HEK293 (cell line): ENCODE measurements around the gene RECQL.

Experiments
- KLF16 ChIP-seq: fragments of 450-650 bp; formaldehyde crosslinking; IDR thresholded peaks from 2 replicates; pipeline ENCODE4 v1.5.1; 2017; ENCODE audit warnings: missing biosample characterization, missing genetic modification characterization
- SCRT2 ChIP-seq: fragments of 450-650 bp; formaldehyde crosslinking; IDR thresholded peaks from 2 replicates; pipeline ENCODE4 v1.5.1; 2016; ENCODE audit warnings: missing biosample characterization, missing genetic modification characterization
- ZBTB17 ChIP-seq: fragments of 450-650 bp; formaldehyde crosslinking; IDR thresholded peaks from 2 replicates; pipeline ENCODE4 v1.5.1; 2016; ENCODE audit warnings: missing biosample characterization, missing genetic modification characterization
- TF ChIP-seq, protein P1 (sequence below): fragments of 450-650 bp; formaldehyde crosslinking; IDR thresholded peaks from 2 replicates; pipeline ENCODE4 v1.5.1; 2016; ENCODE audit warnings: missing biosample characterization, missing genetic modification characterization

DNA sequence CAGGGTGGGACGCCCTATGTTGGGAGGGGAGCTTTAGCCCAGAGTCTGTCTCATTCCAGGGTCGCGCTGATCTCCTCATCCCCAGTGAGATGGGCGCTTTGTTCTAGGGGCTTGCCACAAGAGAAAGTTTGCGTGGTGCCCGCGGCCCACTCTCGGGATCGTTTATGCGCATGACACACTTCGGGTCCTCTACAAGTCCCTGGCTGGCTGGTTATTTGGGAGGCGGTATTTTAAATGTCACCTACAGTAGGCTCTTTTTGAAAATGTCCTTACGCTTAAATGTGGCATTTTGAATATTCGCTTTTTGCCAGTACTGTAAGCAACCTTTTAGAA, 695 bp upstream of the RECQL start:
- TF ChIP-seq, protein P1, sequence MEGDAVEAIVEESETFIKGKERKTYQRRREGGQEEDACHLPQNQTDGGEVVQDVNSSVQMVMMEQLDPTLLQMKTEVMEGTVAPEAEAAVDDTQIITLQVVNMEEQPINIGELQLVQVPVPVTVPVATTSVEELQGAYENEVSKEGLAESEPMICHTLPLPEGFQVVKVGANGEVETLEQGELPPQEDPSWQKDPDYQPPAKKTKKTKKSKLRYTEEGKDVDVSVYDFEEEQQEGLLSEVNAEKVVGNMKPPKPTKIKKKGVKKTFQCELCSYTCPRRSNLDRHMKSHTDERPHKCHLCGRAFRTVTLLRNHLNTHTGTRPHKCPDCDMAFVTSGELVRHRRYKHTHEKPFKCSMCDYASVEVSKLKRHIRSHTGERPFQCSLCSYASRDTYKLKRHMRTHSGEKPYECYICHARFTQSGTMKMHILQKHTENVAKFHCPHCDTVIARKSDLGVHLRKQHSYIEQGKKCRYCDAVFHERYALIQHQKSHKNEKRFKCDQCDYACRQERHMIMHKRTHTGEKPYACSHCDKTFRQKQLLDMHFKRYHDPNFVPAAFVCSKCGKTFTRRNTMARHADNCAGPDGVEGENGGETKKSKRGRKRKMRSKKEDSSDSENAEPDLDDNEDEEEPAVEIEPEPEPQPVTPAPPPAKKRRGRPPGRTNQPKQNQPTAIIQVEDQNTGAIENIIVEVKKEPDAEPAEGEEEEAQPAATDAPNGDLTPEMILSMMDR (tag by site-specific recombination): no peak
- TF ChIP-seq ZBTB17: no peak
- no peak for TF ChIP-seq KLF16 (tag by site-specific recombination)
- TF ChIP-seq SCRT2: no peak
